ENCODE measurements around the gene VWA3B.

The VWA3B gene

DNA sequence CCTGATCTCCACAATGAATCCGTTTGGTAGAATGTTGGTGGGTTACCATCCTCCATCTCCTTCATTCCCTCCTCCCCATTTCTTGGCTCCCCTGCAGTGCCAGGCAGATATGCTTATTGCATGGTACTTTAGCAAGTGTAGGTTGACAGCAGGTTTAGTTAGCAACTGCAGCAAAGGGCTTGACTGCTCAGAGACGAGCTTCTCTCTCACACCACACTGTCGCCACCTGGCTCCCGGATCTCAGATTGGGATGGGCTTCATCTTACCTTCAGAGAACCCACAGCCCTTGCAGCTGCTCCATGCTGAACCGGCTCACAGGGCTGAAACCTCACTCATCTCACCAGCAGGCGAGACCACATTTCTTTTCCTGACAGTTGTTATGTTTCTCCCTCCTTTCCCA lies 88.8 kb downstream of the VWA3B start:
- DNase-seq: no peak

DNA sequence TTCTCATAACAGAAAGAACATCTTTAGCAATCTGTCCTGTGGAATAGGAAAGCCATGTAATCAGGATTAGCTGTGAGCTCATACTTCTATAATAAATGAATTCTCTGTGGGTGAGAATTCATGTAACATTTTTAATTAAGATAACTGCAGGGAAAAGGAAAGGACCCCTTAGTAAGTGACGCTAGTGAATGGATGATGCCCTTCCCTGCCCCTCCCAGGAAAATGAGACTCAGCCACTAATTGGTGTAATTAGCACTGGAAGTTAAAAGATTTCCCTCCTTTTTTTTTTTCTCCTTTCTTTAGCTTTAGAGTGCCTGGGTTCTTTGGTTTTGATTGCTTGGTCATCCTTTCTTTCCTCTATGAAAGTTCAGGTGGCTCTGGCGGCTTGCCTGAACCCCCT lies 90.3 kb downstream of the VWA3B start:
- DNase-seq: no peak

GRCh38 chr2:98177986-98178385 lies 91.0 kb downstream of the VWA3B start:
- no peak for DNase-seq

DNA sequence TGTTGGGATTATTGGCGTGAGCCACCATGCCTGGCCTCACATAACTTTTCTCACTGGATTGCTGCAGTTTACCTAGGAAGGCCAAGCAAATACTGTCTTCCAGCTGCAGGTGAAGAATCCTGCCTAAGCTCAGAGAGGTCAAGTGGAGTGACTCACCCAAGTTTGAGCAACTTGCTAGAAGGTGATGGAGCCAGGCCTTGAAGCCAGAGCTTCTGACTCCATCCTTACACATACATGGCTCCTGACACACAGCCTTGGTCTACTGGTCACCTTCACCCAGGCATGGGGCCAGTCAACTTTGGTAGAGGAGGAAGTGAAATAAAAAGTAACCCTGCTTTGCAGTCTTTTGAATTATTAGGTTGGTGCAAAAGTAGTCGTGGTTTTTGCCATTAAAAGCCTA lies 93.5 kb downstream of the VWA3B start:
- no peak for DNase-seq

- no peak for DNase-seq
These were observed 94.4 kb downstream of the VWA3B start for GRCh38 chr2:98181346-98181745.

GRCh38 chr2:98185801-98186200 lies 98.8 kb downstream of the VWA3B start:
- no peak for DNase-seq

- DNase-seq: no peak
These were observed 100.2 kb downstream of the VWA3B start for GRCh38 chr2:98187194-98187593.

- no peak for DNase-seq
These were observed 101.5 kb downstream of the VWA3B start for GRCh38 chr2:98188351-98189046.

DNA sequence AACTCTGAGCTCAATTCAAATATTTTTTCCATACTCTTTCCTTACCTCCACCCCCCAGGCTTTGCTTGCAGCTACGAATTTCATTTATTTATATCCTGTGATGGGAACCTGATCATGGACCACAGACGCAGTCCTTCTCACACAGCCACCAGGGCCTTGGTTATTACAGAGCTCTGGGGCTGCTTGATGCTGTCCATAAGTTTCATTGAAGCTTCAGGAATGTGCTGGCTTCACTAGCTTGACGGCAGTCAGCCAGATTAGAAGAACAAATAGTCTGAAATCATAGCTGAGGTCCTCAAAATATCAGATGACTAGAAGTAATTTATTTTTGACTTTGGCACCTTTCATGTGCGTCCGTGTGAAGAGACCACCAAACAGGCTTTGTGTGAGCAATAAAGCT lies 104.9 kb downstream of the VWA3B start:
- DNase-seq: no peak

GRCh38 chr2:98201576-98201975 lies 114.6 kb downstream of the VWA3B start:
- DNase-seq: no peak

DNA sequence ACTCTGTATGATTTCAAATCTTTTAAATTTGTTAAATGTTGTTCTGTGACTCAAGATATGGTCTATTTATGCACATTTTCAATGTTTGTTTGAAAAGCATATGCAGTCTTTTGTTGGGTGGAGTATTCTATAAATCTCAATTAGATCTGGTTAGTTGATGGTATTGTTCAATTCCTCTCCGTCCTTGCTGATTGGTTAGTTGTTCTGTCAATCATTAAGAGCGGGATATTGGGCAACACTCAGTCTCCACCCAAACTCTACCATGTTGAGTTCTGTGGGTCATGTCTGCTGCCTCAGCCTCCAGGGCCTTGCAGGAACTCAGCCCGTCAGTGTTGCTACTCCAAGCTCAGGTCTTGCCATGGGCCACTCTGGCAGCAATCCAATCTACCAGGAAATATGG lies 118.9 kb downstream of the VWA3B start:
- no peak for DNase-seq

DNA sequence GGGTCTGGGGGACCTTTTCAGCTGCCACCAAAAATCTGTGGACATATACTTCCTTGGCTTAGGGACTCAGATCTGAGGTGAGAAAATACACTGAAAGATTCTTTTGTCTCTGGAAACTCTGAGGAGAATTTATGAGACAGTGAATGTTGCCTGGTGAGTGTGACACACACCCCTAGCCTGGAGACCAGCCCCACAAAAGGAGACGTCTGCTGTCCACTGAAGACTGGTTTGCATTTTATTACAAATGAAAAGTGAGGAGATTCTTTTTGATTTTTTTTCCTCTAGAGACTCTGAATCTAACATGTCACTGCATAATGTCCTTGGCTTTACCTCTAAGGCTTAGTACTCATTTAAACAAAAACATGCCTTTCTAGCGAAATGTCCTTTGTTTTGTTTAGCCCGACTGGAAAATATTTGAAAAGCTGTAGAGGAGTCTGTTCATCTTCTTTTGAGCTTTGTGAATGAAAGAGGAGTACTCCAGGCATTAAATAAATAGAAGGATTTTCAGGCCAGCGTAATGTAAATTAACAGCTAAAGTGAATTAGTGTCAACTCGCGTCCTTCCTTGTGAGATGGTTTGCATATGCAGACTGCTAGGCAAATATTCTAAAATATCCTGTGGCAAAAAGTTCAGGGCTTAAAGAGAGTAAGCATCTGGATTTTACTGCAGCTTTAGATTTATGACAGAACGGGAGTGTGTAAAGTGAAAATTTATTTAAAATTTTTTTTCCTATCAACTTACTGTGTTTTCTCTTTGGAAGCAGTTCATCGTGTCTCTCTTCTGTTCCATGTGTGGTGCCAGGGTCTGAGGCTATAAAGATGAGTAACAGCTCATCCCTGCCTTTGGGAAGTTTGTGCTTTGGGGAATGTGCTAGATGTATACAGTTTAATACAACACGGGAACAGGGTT lies 125.4 kb downstream of the VWA3B start:
- DNase-seq: no peak

DNA sequence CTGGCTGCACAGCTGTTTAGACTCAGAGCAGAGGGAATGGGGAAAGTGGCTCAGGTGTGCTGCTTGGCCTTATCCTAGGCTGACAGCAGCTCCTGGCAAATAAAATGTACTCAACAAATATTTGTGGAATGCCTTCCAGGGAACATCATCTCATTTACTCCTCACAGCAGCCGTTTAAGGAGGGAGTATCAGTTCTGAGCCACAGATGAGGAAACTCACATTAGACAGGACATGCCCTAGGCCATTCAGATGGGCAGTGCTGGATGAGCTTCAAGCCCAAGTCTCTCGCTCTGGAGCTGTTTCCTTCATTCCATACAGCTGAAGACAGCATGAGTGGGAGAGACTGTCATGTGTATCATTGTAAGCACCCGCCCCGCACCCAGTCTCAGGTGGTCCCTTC lies 129.6 kb downstream of the VWA3B start:
- DNase-seq: no peak

DNA sequence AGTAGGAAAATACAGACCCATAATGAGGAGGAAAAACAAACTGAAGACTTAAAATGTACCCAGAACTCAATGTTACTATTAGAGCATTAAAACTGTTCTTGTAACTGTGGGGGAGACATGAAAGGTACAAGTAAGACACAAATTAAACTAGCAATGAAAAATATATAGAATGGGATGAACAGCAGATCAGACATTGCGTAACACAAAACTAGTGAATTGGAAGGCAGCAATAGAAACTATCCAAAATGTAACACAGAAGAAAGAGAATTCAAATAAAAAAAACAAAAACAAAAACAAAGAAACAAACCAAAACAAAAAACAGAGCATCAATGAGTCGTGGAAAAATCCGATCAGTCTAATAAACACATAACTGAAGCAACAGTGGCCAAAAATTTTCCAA lies 132.2 kb downstream of the VWA3B start:
- DNase-seq: no peak

DNA sequence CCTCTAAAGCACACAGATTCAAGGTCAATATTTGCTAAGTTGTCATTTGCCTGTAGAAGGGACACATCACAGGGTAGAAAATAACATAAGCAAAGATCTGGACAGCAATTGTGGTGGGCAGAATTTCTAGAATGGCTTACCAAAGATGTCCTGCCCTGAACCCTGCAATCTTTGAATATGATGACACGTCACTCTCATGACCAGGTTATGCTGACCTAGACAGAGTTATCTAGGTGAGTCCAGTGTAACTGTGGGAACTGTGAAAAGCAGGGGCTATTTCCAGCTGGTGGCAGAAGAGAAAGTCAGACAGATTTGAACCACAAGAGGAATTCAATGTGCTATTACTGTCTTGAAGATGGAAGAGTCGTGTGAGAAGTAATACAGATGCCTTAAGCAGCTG lies 147.0 kb downstream of the VWA3B start:
- no peak for DNase-seq

GRCh38 chr2:98234776-98235175 lies 147.8 kb downstream of the VWA3B start:
- no peak for DNase-seq

DNA sequence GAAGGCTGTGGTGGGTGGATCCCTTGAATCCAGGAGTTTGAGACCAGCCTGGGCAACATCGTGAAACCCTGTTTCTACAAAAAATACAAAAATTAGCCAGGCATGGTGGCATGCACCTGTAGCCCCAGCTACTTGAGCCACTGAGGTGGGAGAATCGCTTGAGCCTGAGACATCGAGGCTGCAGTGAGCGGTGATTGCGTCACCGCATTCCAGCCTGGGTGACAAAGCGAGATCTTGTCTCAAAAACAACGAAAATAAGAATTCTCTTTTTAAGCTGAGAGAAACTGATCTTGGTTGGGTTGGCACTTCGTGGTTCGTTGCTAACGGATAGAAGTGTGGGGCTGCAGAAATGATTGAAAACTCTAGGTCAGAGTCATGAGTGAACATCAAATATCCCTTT lies 150.0 kb downstream of the VWA3B start:
- no peak for DNase-seq

- no peak for DNase-seq
These were observed 153.9 kb downstream of the VWA3B start for GRCh38 chr2:98240786-98241398.

GRCh38 chr2:98241592-98241991 lies 154.6 kb downstream of the VWA3B start:
- DNase-seq: no peak

DNA sequence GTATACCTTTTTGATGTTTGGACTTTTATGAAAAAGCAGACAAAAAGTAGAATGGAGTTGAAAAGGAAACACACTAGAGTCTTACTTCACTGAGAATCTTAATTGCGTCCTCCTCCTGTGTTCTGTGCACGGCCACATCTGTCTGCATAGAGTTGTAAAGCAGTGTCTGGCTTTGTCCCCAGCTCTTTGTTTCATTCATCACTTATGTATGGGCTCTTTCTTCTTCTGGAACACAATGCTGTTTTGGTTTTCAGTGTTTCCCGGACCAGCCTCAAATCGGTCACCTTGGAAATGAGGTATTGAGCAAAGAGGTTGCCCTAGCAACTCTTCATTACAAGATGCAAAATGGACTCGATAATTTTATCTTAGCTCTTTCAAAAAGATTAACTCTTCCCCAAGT lies 155.0 kb downstream of the VWA3B start:
- no peak for DNase-seq

- DNase-seq: no peak
These were observed 158.5 kb downstream of the VWA3B start for GRCh38 chr2:98245491-98245890.

DNA sequence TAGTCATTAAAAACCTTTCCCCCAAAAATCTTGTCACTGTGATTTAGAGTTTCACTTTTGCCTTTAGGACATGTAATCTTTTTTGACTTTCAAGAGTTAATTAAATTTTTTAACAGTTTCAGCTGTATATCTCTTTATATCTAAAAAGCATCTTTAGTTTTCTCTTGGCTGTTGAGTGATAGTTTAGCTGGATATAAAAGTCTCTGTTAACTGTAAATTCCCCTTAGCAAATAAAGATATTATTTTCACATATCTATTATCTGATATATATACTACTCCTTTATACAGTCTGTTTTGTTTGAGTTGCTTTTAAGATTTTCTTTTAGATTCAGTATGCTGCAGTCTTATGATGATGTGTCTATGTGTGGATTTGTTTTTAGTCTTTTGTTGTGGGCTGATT lies 160.4 kb downstream of the VWA3B start:
- no peak for DNase-seq

DNA sequence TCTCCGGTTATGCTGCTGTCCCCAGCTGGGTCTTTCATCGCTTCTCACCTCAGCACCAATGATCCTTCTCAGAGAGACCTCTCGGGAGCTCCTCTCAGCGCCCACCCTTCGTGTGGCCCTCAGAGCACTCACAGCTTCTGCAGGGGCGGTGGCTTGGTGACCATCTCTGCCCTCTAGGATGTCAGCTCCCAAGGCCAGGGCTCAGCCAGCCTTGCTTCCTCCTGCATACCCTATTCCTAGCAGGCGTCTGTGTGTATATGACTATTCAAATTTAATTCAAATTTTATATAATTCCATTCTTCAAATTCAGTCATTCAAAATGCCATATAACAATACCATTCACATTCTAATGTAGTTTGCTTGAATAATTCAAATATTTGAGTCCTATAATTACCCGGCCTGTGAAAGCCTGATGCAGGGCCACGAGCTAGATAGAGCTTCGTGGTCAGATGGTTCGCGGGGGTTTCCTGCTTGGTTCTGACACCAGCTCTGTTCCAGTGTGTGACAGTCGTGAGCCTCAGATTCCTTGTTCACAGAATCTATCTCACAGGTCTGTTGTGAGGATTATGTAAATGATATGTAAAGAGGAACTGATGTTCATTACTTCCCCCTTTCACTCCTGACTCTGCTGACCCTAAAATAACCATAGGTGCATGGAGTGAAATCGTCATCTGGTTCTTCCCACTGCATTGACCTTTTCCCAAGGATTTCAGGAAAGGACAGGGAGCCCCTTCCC lies 165.2 kb downstream of the VWA3B start:
- DNase-seq: no peak

All from stimulated activated CD4-positive, alpha-beta T cell treated with anti-CD3 and anti-CD28 coated beads, Interleukin-15, amount 100 ng/mL, for 24 hours (primary cell).